Stomach (tissue), 4 donors: ENCODE results near the gene IGDCC3.

Experiments
- POLR2A ChIP-seq, 4 donors: fragments of 450-650 bp; IDR thresholded peaks; one replicate each; pipeline ENCODE4 v1.6.1; 2016; ENCODE audit warnings: antibody characterized with exemption in 4 of 4, control low read depth in 2 of 4, mild to moderate bottlenecking in 1 of 4, moderate library complexity in 1 of 4
- POLR2AphosphoS5 ChIP-seq, 3 donors: sonication (generic); formaldehyde crosslinking; IDR thresholded peaks; one replicate each; pipeline ENCODE4 v1.6.1; 2016; ENCODE audit warnings: antibody characterized with exemption in 3 of 3
- TF ChIP-seq, protein P1 (sequence below), 7 experiments: fragments of 450-650 bp in 4 of 7; fragments of 200-600 bp in 3 of 7; sonication (generic) in 3 of 7; IDR thresholded peaks; one replicate each; pipeline ENCODE4 v1.5.1; 2016 to 2019; ENCODE audit warnings: antibody characterized with exemption in 7 of 7, control low read depth in 2 of 7, mild to moderate bottlenecking in 1 of 7

DNA sequence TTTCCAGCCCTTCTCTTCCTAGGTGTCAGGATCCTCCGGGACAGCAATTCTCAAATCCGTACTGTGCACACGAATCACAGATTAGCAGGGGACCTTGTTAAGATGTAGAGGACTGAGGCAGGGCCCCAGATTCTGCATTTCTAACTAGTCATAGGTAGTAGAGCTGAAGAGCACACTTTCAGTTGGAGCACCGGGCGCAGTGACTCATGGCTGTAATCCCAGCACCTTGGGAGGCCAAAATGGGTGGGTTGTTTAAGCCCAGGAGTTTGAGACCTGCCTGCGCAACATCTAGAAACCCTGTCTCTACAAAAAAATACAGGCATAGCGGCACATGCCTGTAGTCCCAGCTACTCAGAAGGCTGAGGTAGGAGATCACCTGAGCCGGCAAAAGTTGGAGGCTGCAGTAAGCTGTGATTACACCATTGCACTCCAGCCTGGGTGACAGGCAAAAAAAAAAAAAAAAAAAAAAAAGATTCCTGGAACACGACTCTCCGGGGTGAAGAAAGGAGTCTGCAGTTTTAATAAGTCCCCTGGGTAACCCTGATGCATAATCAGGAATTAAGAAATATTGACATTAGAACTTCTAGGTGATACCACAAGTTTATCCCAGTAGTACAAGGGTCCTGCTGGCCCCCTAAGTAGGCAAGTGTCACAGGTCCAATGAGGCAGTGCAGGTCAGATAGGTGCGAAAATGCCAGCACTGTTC is 21.4 kb upstream of the IGDCC3 start:
- TF ChIP-seq POLR2AphosphoS5 (IDR thresholded peaks at IDR 0.05) (no peak), POLR2A (IDR thresholded peaks at IDR 0.05) (no peak)
- TF ChIP-seq, protein P1, sequence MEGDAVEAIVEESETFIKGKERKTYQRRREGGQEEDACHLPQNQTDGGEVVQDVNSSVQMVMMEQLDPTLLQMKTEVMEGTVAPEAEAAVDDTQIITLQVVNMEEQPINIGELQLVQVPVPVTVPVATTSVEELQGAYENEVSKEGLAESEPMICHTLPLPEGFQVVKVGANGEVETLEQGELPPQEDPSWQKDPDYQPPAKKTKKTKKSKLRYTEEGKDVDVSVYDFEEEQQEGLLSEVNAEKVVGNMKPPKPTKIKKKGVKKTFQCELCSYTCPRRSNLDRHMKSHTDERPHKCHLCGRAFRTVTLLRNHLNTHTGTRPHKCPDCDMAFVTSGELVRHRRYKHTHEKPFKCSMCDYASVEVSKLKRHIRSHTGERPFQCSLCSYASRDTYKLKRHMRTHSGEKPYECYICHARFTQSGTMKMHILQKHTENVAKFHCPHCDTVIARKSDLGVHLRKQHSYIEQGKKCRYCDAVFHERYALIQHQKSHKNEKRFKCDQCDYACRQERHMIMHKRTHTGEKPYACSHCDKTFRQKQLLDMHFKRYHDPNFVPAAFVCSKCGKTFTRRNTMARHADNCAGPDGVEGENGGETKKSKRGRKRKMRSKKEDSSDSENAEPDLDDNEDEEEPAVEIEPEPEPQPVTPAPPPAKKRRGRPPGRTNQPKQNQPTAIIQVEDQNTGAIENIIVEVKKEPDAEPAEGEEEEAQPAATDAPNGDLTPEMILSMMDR (IDR thresholded peaks at IDR 0.05): no peak
